HG03175 (cell line): Measurements from ENCODE around the gene BEND5.

Experiments
- ATAC-seq: cut with Tn5 transposase; IDR thresholded peaks from one replicate; pipeline ENCODE4 v1.9.1; 2021; ENCODE audit warnings: mild to moderate bottlenecking, moderate library complexity; ENCODE audit not compliant: unreplicated experiment

The BEND5 gene

GRCh38 chr1:48684381-48684780 is 92.3 kb downstream of the BEND5 start:
- no peak for ATAC-seq

- ATAC-seq = no peak
Observed at GRCh38 chr1:48683839-48684238, 92.9 kb downstream of the BEND5 start.

- no peak for ATAC-seq
Observed at GRCh38 chr1:48681476-48682305, 95.0 kb downstream of the BEND5 start.

GRCh38 chr1:48680411-48681035 is 96.2 kb downstream of the BEND5 start:
- ATAC-seq = no peak

- ATAC-seq = no peak
Observed at GRCh38 chr1:48679859-48680258, 96.8 kb downstream of the BEND5 start.

GRCh38 chr1:48678710-48679505 is 97.8 kb downstream of the BEND5 start:
- ATAC-seq = no peak
